ENCODE data around the gene SOCS7. TPM values are rescaled to one million over a fixed set of nuclear protein-coding genes. Genes with fewer than 3 reads are reported as not detected.
A peak's percentile ranks its signal among the peaks of the same experiment; 100 is the strongest.

SOCS7 gene
- total RNA-seq (9.4 and 9.8 TPM in 2 replicates), polyA plus RNA-seq (4.8 and 5.2 TPM in 2 replicates), polyA minus RNA-seq (ENCODE audit: low replicate concordance) (14.3 and 38.2 TPM in 2 replicates)
- 4.1 and 6.3 TPM in 2 replicates for polyA plus RNA-seq (2012)

GRCh38 chr17:38351412-38352222 lies at the start of gene SOCS7:
Gene SOCS7 (plus strand): TSS chr17:38351844. CDS start chr17:38352053, 209 bp downstream.
- no peaks in the 10 kb centered on the region for H3K9me3 ChIP-seq (ENCODE audit: control insufficient read depth, insufficient read depth, low read depth, low read length)
- no peaks in the 10 kb centered on the region for H3K27me3 ChIP-seq (ENCODE audit: control insufficient read depth, insufficient read depth, low read length)
- H3K4me2 ChIP-seq (ENCODE audit: extremely low read depth, insufficient read depth, low read length), result peak within 1 kb of the TSS; percentile 95
- DNase-seq (ENCODE audit: low read depth in 2 of 2), result peak; percentile 91
- H3K4me3 ChIP-seq (replicated peaks in 1 of 4; ENCODE audit: control extremely low read depth in 1 of 4, insufficient read depth in 1 of 4, low read depth in 3 of 4, low read length in 4 of 4), result peak within 1 kb of the TSS; percentile 70 to 82 (median 77)
- H3K27ac ChIP-seq (ENCODE audit: insufficient read depth, low read length), result peak within 1 kb of the TSS; percentile 89
- H3K36me3 ChIP-seq (ENCODE audit: control insufficient read depth, insufficient read depth, low read length), result no peaks in the 10 kb centered on the region
- peaks cover 19% of the 10 kb centered on the region for H3K79me2 ChIP-seq (ENCODE audit: control insufficient read depth, insufficient read depth, low read length)
- no peaks in the 10 kb centered on the region for H4K20me1 ChIP-seq (ENCODE audit: control insufficient read depth, extremely low read depth, insufficient read depth, low read length)
- peak within 1 kb of the TSS; percentile 68 for H3K9ac ChIP-seq (ENCODE audit: insufficient read depth, low read length)
- no peak for TF ChIP-seq CTCF (conservative IDR thresholded peaks at IDR 0.05 in 1 of 2, IDR thresholded peaks at IDR 0.05 in 1 of 2; ENCODE audit: low read depth in 1 of 2, low read length in 2 of 2)
- TF ChIP-seq EZH2 (IDR thresholded peaks at IDR 0.05; ENCODE audit: low read length, missing control alignments), result no peak
- H2AFZ ChIP-seq (ENCODE audit: low read length), result peak within 1 kb of the TSS; percentile 96
- no peaks in the 10 kb centered on the region for H3K4me1 ChIP-seq (ENCODE audit: control insufficient read depth, extremely low read depth, insufficient read depth, low read length)

GRCh38 chr17:38315497-38315896 lies 36.1 kb upstream of the SOCS7 start:
- no peaks in the 10 kb centered on the region for H4K20me1 ChIP-seq (ENCODE audit: control insufficient read depth, extremely low read depth, insufficient read depth, low read length)
- H3K36me3 ChIP-seq (ENCODE audit: control insufficient read depth, insufficient read depth, low read length), result no peaks in the 10 kb centered on the region
- TF ChIP-seq EZH2 (IDR thresholded peaks at IDR 0.05; ENCODE audit: low read length, missing control alignments) (no peak), CTCF (conservative IDR thresholded peaks at IDR 0.05 in 1 of 2, IDR thresholded peaks at IDR 0.05 in 1 of 2; ENCODE audit: low read depth in 1 of 2, low read length in 2 of 2) (no peak)
- no peak for DNase-seq (ENCODE audit: low read depth in 2 of 2)
- no peak overlapping the region for H3K27ac ChIP-seq (ENCODE audit: insufficient read depth, low read length)
- H3K4me1 ChIP-seq (ENCODE audit: control insufficient read depth, extremely low read depth, insufficient read depth, low read length), result no peaks in the 10 kb centered on the region
- H3K4me3 ChIP-seq (replicated peaks in 1 of 4; ENCODE audit: control extremely low read depth in 1 of 4, insufficient read depth in 1 of 4, low read depth in 3 of 4, low read length in 4 of 4), result no peak overlapping the region
- H3K4me2 ChIP-seq (ENCODE audit: extremely low read depth, insufficient read depth, low read length), result no peak overlapping the region
- H2AFZ ChIP-seq (ENCODE audit: low read length), result no peak overlapping the region
- H3K9ac ChIP-seq (ENCODE audit: insufficient read depth, low read length), result no peak overlapping the region
- H3K27me3 ChIP-seq (ENCODE audit: control insufficient read depth, insufficient read depth, low read length), result no peaks in the 10 kb centered on the region
- H3K9me3 ChIP-seq (ENCODE audit: control insufficient read depth, insufficient read depth, low read depth, low read length), result no peaks in the 10 kb centered on the region
- no peaks in the 10 kb centered on the region for H3K79me2 ChIP-seq (ENCODE audit: control insufficient read depth, insufficient read depth, low read length)

GRCh38 chr17:38317081-38317480 lies 34.6 kb upstream of the SOCS7 start:
- no peak for TF ChIP-seq EZH2 (IDR thresholded peaks at IDR 0.05; ENCODE audit: low read length, missing control alignments)
- no peak for TF ChIP-seq CTCF (conservative IDR thresholded peaks at IDR 0.05 in 1 of 2, IDR thresholded peaks at IDR 0.05 in 1 of 2; ENCODE audit: low read depth in 1 of 2, low read length in 2 of 2)
- no peaks in the 10 kb centered on the region for H3K79me2 ChIP-seq (ENCODE audit: control insufficient read depth, insufficient read depth, low read length)

More at GRCh38 chr17:38317081-38317480, 34.6 kb upstream of the SOCS7 start:
- no peak overlapping the region for H3K27ac ChIP-seq (ENCODE audit: insufficient read depth, low read length)
- no peaks in the 10 kb centered on the region for H3K9me3 ChIP-seq (ENCODE audit: control insufficient read depth, insufficient read depth, low read depth, low read length)
- no peaks in the 10 kb centered on the region for H3K36me3 ChIP-seq (ENCODE audit: control insufficient read depth, insufficient read depth, low read length)
- H3K4me1 ChIP-seq (ENCODE audit: control insufficient read depth, extremely low read depth, insufficient read depth, low read length), result no peaks in the 10 kb centered on the region
- no peaks in the 10 kb centered on the region for H4K20me1 ChIP-seq (ENCODE audit: control insufficient read depth, extremely low read depth, insufficient read depth, low read length)
- no peak for DNase-seq (ENCODE audit: low read depth in 2 of 2)
- H3K4me2 ChIP-seq (ENCODE audit: extremely low read depth, insufficient read depth, low read length), result no peak overlapping the region
- H3K4me3 ChIP-seq (replicated peaks in 1 of 4; ENCODE audit: control extremely low read depth in 1 of 4, insufficient read depth in 1 of 4, low read depth in 3 of 4, low read length in 4 of 4), result no peak overlapping the region
- H3K9ac ChIP-seq (ENCODE audit: insufficient read depth, low read length), result no peak overlapping the region
- H2AFZ ChIP-seq (ENCODE audit: low read length), result no peak overlapping the region
- H3K27me3 ChIP-seq (ENCODE audit: control insufficient read depth, insufficient read depth, low read length), result no peaks in the 10 kb centered on the region
